ENCODE data around the gene HOXC6.

Gene HOXC6

GRCh38 chr12:53990311-53991076 lies 37.7 kb upstream of the HOXC6 start:
- no peak for DNase-seq

DNA sequence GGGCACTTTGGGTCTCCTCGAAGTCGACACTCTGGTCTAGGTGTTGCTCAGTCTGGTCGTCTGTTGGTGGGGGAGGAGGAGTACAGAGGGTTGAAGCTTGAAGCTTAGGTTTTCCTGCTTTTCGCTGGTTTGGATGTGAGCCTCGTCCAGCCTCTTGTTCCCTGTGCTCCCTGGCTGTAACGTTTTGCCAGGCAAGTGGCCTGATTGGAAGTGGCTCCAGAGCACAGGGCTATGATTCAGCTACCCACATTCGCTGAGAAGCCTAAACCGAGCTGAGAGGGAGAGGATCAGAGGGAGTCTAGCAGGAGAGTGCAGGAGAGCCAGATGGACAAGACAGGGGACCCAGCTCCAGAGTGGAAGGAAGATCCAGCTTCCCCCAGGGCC lies 37.2 kb upstream of the HOXC6 start:
- peak; percentile 52 to 74 for DNase-seq

DNA sequence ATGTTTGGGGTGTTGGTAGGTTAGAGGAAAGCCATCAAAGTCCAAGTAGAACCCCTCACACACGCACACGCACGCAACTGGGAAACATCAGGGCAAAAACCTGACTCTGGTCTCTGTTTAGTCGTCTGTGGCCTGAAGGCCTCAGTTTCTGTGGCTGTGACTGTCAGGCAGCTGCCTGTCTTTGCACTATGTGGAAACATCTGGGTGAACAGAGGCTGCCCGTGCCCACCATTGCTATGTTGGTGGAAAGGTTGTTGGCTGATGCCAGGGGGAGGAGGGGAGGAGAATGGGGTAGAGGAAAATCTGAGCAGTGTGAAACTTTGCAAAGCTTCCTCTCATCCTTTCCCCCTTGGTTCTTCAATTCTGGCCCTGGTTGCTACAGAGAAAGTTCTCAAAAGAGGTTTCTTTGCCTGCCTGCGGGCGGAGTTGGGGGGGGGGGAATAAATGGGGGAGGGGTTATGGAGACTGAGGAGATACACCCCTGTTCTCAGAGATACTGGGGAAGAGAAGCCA lies 35.8 kb upstream of the HOXC6 start:
- no peak for DNase-seq

DNA sequence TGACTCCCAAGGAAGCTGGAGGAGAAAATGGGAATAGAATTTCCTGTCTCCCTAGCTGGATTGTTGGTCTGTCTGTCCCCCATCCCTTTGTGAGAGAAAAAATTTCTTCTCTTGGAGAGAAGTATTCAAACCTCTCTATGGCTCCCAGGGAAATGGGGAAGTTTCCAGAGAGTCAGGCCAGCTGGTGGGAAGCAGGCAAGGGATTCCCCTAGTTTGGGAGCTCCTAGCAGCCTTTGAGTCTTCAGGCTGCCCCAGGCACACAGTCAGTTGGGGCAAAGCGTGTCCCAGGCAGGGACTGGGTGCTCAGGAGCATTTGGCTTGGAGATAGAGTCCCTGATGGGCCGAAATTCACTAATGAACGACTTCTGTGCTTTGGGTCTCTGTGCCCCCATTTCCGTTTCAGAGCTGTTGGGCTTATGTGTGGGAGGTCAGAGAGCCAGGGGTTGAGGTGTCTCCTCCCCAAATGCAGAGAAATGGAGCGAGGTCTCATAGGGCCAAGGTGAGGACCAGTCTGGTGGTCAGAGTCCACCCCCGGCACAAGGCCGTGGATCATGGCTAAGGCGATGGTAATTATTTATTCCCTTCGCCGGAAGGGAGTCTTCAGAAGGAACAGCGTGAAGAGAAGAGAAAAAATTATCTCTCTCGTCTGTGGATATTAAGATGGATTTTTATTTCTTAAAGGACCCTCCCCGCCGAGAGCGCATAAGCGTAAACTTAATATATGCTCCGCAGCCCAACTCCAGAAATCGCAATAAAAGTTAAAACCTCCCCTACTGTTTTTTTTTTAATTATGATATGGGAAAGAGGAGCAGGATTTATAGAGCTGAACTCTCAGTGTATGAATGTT lies 34.9 kb upstream of the HOXC6 start:
- no peak for DNase-seq

DNA sequence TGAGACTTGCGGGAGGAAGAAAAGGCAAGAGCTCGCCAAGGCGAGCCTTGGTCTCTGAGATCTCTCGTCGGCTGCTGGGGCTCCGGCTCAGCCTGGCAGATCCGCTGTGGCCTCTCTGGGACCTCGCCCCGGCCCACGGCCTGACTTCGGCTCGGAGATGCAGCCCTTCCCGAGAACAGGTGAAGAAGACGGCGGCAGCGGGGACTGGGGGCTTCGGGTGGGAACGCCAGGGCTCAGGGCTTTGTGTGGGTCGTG lies 34.3 kb upstream of the HOXC6 start:
- DNase-seq, result no peak

- no peak for DNase-seq
Measured at GRCh38 chr12:53994264-53995001, 33.8 kb upstream of the HOXC6 start.

- no peak for DNase-seq
Measured at GRCh38 chr12:53995002-53995377, 33.2 kb upstream of the HOXC6 start.

- peak in 1 of 2 experiments; percentile 22 for DNase-seq
Measured at GRCh38 chr12:53995378-53996239, 32.6 kb upstream of the HOXC6 start.

GRCh38 chr12:53996240-53997203 lies 31.7 kb upstream of the HOXC6 start:
- no peak for DNase-seq

GRCh38 chr12:53997204-53998109 lies 30.8 kb upstream of the HOXC6 start:
- DNase-seq, result no peak

- DNase-seq, result peak in 1 of 2 experiments; percentile 11
Measured at GRCh38 chr12:53998110-53998899, 29.9 kb upstream of the HOXC6 start.

DNA sequence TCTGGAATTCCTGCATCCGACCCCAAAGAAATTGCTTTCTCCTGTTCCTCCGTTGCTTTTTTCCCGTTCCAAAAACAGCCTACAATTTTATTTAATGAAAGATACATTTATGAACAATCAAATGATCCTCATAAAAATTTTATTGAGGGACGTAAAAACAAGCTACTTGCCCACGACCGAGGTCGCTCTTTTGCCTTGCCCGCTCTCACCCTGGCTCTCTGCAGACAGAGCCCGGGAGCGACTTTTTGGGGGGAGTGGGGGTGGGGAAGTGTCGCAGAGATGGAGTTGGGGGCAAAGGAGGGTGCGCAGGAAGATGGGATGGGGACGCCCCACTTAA lies 29.4 kb upstream of the HOXC6 start:
- DNase-seq, result no peak

DNA sequence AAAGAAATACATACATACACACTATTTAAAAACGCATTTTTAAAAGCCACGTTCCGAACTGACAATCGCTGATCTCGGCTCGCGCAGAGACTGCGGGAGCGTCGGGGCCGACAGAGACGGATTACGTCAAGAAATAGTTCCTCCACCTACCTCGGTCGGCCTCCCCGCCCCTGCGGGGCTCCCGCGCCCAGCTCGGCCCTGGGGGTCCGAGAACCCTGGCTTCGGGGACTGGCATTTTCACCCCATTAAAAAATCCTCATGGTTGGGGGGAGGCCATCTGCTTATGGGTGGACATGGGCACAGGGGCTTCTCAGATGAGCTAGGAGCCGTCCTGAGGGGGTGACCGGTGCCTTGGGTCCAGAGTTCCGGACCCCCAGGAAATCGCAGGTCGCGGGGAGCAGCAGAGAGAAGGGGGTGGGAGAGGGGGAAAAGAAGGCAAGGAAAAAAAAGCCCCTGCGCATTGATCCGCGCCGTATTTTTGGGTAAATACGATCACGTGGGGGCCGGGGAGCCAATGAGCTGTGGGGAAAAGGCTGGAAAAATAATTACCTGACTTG lies 28.6 kb upstream of the HOXC6 start:
- DNase-seq, result peak; percentile 53 to 79

DNA sequence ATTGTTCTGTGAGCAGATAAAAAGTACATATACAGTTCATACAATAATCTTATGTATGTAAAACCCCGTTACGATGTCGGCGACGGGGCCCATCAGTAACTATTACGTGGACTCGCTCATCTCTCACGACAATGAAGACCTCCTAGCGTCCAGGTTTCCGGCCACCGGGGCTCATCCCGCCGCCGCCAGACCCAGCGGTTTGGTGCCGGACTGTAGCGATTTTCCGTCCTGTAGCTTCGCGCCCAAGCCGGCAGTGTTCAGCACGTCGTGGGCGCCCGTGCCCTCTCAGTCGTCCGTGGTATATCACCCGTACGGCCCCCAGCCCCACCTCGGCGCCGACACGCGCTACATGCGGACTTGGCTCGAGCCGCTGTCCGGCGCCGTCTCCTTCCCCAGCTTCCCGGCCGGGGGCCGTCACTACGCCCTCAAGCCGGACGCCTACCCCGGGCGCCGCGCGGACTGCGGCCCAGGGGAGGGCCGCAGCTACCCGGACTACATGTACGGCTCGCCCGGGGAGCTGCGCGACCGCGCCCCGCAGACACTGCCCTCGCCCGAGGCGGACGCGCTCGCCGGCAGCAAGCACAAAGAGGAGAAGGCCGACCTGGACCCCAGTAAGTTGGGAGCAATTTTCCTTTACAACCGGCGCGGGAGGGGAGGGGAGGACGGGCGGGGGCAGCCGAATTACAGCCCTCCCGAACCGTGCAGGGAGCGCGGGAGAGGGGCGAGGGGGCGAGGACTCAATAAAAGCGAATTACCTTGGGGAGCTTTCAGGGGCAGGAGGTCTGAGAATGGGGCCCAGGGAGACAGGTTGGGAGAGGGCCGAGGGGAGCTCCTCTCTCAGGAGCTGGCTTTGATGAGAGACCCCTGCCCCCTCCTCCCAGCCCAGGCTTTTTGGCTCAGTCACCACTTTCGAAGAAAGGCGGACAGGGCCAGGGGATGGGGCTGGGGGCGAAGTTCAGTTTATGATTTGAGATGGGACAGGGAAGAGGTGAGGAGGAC lies 27.8 kb upstream of the HOXC6 start, which contains the start of gene HOXC9:
TSS of gene HOXC9 (plus strand) at position 46 of the 999 bp plus-strand sequence. CDS start at position 74, 28 bp downstream.
- peak in 1 of 2 experiments; percentile 24 for DNase-seq

DNA sequence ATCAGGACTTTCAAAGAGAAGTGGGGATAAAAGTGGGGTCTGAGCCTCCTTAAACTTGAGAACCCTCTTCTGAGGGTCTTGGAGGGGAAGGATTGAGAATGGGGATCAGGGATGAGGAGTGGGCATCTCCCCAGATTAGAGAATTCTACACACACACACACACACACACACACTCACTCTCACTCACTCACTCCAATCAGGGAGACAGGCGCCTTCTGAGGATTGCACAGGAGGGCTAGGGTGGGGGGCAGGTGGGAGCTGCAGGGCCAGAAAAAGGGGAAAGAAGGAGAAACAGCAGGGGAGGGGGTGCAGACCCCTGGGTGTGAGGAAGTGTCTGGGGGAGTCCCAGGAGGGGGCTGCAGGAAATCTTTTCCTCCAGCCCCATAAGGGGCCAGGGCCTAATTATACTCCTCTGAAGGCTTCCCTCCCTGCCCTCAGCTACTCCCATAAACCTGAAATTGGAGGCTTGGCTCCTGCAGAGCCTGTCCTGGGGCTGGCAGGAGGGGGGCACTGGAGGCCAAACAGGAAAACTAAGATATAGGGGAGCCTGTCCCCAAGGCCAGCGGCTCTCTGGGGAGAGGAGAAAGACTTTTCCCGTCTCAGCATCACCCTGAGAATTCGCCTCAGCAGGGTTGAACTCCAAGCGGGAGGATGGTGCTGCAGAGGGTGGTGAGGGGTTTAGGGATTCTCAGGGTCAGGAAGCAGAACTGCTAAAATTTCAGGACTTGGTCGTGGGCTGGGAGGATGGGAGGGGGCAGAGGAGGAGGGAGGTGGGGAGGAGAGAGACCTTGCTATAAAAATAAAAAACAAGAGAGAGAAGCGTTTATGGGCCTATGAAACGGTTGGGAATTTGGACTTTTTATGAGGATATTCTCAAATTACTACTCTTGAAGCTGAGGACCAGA lies 26.7 kb upstream of the HOXC6 start:
- DNase-seq, result no peak

- DNase-seq, result no peak
Measured at GRCh38 chr12:54002278-54002914, 25.8 kb upstream of the HOXC6 start.
